SU-DHL-6 (cell line): ENCODE results near the gene TP63.

Source experiments
- CTCF ChIP-seq: fragments of 200-600 bp; sonication (generic); IDR thresholded peaks from one replicate; pipeline ENCODE4 v1.5.1; 2017; ENCODE audit warnings: antibody characterized with exemption, mild to moderate bottlenecking, low read length, moderate library complexity; ENCODE audit not compliant: insufficient read depth, poor library complexity, severe bottlenecking
- EZH2phosphoT487 ChIP-seq: fragments of 200-600 bp; sonication (generic), shearing (Covaris generic); conservative IDR thresholded peaks from 2 replicates; pipeline ENCODE4 v1.6.1; 2018; ENCODE audit warnings: mild to moderate bottlenecking, antibody characterized with exemption, low read length, moderate library complexity, mixed read lengths

- TF ChIP-seq CTCF (no peak), EZH2phosphoT487 (no peak)
Measured at GRCh38 chr3:189622629-189623028, 8.6 kb upstream of the TP63 start.
